Hematopoietic multipotent progenitor cell treated with erythropoietin and hydrocortisone succinate and interleukin-3 and kit ligand, for 17 days (in vitro differentiated cells): Measurements from ENCODE around the gene TC2N.
"Not testable (repeated sequence)": the region's sequence is repeated elsewhere in the genome, so short reads cannot be mapped to it uniquely, and the experiment has no call there.

Source experiments
- DNase-seq: peaks from one replicate; pipeline ENCODE4 v3.0.0-alpha.2; 2015; ENCODE audit warnings: low spot score

Gene TC2N

GRCh38 chr14:91889477-91890211, 22.3 kb upstream of the TC2N start:
- DNase-seq = no peak

- DNase-seq = no peak
Observed at GRCh38 chr14:91888641-91889476, 21.5 kb upstream of the TC2N start.

DNA sequence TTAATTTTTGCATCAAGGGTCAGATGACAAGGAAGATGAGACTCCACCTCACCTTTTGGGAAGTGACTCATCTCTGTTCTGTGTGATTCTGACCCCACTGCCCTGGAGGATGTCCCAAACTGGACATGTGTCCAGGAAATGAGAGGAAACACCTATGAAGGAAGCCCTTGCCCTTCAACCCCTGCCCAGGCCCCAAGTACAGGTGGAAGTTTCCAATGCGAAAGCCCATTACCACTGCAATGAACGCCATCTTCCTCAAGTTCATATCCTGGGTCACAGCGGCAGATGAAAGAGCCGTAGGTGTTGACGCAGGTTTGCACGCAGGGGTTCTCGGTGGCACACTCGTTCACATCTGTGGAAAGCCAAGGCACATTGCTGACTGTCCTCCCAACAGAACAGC, 19.6 kb upstream of the TC2N start:
- no peak for DNase-seq

- no peak for DNase-seq
Observed at GRCh38 chr14:91885839-91886238, 18.5 kb upstream of the TC2N start.

DNA sequence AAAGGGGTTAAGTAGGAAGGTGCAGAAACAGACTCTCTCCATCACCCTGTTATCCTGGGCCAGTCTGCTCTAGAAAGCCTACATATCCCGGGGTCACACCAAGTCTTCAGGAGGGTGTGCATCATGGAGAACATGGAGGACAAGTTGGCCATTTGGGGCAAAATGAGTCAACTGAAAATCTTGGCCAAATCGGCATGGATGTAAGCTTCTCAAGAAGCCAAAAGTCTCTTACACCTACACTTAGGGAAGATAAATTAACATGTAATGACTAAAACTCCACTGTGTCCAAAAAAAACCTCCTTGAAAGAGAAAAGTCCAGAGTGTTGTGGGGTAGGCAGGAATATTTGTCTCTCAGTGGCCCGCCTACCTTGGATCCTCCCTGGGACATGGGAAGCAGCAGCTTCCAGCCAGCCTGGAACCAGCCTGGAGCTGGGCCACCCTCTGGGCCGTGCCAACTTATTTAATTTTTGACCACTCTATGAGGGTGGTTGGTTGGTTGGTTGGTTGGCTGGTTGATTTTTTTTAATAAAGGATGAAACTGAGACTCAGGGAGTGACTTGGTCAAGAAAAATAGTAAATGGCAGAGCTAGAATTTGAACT, 17.9 kb upstream of the TC2N start:
- DNase-seq = no peak

DNA sequence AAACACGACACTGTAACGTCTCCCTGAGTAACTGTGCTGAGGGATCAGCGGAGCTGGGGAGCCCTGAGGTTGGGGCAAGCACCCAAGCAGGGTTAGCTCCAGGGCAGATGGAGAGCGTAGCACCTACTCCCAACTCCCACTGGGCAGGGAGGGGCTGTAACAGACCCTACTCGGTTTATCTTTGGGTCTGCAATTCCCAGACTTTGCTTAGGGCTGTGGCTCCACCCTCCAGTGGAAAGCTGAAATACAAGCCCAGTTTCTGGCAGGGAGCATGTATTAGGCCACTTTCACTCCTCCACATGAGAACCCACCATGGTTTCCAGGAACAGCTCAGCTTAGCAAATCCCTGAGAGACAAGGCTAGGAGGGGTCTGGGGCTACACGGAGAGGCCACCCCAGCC, 17.3 kb upstream of the TC2N start:
- DNase-seq = no peak

DNA sequence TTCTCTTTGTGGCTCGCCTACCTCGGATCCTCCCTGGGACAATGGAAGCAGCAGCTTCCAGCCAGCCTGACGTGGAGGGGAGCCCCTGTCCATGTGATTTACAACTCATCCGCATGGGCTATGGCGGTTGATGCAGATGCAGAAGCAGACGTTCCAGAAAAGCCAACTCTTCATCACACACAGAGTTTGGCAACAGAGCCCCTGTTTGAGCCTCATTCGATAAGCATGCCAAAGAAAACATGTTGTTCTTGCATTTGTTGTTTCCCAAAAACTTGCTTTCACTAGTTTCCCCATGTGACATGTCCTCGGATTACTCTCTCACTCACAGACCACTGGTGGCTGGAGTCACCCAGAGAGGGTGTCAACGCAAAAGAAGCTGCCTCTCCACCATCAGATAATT, 16.4 kb upstream of the TC2N start:
- no peak for DNase-seq

DNA sequence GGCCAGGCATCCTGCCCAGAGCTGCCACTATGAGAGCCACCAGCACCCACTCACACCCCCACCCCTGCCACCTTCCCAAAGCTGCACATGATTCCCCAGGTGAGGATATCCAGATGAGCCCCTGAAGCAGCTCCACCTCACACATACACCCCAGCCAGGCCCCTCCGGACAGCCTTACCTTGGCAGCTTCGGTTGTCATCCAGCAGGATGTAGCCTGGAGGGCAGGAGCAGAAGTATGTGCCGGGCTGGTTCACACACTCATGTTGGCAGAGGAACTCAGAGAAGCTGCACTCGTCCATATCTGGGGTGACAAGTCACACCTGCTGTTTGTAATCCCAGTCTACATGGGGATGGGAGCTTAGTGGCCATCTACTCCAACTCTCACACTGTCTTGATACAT, 15.4 kb upstream of the TC2N start:
- no peak for DNase-seq

DNA sequence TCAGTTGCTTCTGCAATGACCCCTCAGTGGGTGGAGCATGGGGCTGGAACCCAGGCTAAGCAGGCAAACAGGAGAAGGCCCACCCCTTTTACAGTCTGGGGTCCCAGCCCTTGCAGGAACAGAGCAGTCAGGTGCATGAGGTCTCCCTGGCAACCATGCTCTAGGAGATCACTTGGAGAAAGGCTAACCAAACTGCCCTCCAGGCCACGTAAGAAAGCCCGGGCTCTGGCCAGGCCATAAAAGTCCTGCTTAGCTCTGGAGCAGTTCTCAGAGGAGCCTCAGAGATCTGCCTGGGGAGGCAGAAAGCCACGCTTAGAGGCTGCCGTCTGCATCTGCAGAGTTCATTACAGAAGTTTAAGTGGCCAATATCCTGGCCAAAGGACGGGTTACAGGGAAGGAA, 15.0 kb upstream of the TC2N start:
- no peak for DNase-seq

GRCh38 chr14:91879196-91879595, 11.9 kb upstream of the TC2N start:
- no peak for DNase-seq

- DNase-seq = no peak
Observed at GRCh38 chr14:91878274-91878673, 10.9 kb upstream of the TC2N start.

- DNase-seq = no peak
Observed at GRCh38 chr14:91877376-91877915, 10.1 kb upstream of the TC2N start.

GRCh38 chr14:91876492-91876891, 9.2 kb upstream of the TC2N start:
- DNase-seq = no peak

GRCh38 chr14:91875525-91876286, 8.4 kb upstream of the TC2N start:
- no peak for DNase-seq

- no peak for DNase-seq
Observed at GRCh38 chr14:91873471-91874415, 6.4 kb upstream of the TC2N start.

DNA sequence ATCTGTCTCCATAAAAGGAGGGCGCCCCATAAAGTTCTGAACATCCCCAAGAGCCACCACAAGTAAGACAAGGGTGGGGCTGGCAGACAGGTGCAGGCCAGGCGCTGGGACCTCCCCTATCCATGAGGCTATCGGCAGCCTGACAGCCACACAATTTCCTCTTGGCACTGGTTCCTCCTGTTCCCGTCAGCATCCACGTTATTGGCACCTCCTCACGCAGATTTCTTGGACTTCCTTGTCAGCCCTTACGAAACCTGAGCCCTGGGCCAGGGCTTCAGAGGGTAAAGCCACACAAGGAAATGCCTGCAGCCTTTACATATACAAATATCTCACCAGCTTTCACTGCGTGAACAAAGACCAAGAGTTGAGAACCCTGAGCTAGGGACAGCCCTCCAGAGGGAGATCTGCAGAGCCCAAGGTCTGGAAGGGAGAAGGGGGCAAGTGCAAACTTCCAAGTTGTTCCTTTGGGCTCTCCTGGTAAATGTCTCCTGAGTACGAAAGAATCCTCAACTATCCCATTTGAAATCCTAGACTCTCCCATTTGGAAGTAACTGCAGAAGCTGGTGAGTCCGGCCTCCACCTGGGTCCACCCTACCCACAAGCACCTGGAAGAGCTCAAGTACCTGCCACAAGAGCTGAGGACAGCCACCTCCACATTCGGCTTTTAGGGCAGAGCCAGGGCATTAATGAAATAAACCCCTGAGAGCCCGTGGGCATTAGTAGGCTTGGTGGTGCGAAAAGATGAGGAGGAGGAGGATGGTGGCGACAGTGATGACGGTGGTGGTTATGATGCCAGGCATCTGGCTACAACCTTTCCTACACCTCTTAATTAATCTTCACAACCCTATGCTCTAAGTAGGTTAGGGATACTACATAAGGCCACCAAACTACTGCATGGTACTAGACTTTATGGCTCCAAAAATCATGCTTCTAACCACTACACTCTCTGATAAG, 5.5 kb upstream of the TC2N start:
- DNase-seq = no peak

GRCh38 chr14:91872011-91872501, 4.7 kb upstream of the TC2N start:
- no peak for DNase-seq

GRCh38 chr14:91871401-91871800, 4.1 kb upstream of the TC2N start:
- not testable (repeated sequence) for DNase-seq

DNA sequence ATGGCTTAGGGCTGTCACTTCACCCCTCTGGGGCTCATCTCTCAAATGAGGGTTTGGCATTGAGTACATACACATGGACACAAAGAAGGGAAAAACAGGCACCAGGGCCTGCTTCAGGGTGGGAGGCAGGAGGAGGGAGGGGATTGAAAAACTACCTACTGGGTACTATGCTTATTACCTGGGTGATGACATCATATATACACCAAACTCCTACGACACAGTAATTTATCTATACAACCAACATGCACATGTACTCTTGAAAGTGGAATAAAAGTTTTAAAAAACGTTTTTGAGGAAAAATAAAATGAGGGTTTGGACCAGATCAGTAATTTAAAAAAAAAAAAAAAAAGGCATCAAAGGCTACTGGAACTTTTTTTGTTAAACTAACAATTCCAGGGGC, 3.6 kb upstream of the TC2N start:
- DNase-seq = no peak

DNA sequence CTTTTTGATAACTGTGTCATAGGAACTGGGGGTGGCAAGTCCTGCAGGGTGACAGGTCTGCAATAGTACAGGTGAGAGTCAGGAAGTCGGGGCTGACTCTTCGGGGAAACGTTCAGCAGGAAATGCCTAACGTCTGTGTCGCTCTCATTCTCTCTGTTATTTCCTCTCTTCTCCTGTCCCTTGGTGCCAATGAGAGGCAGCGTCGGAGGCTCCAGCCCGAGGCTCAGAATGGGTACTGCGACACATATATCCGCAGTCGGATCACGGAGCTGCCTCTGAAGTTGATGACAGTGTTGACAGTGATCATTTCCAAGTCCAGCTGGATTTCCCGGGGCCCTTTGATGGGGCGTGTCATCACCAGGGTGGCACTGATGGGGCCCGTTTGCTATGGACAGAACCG, 2.7 kb upstream of the TC2N start:
- DNase-seq = no peak
